B cell (primary cell): ENCODE measurements around the gene EPG5. TPM values are rescaled to one million over a fixed set of nuclear protein-coding genes. Genes with fewer than 3 reads are reported as not detected.

ENCODE experiments used
- ATAC-seq: fragments of 200-7000 bp; cut with Tn5 transposase; one replicate; pipeline ENCODE4 v1.10.0; 2021; ENCODE audit warnings: low read depth, mild to moderate bottlenecking, moderate number of reproducible peaks, moderate library complexity
- CTCF ChIA-PET: fragments of 350-600 bp; sonication (Branson Sonifier 250); formaldehyde crosslinking; loops from one replicate; lab custom pipeline; 2021; ENCODE audit warnings: antibody characterized with exemption, inconsistent platforms; lab: Charles Lee
- POLR2A ChIA-PET: fragments of 350-600 bp; sonication (Branson Sonifier 250); formaldehyde crosslinking; loops from one replicate; lab custom pipeline; 2021; ENCODE audit warnings: antibody characterized with exemption; lab: Charles Lee
- DNase-seq: peaks from one replicate; pipeline ENCODE4 v3.0.0; 2013
- H2AFZ ChIP-seq: 2 replicates; pipeline ENCODE4 v1.6.1; 2012; ENCODE audit warnings: mild to moderate bottlenecking, low read depth, low read length; ENCODE audit not compliant: insufficient read depth, poor library complexity, severe bottlenecking
- H3K27ac ChIP-seq, 2 donors: 1 replicate in 1 of 2; 2 replicates in 1 of 2; pipeline ENCODE4 v1.5.1; 2012 to 2013; ENCODE audit warnings: low read length in 2 of 2, mild to moderate bottlenecking in 2 of 2, moderate library complexity in 1 of 2
- H3K27me3 ChIP-seq, 4 experiments: fragments of 200-600 bp in 1 of 4; sonication (generic) in 1 of 4; replicated peaks in 1 of 4; 1 replicate in 2 of 4; 2 replicates in 2 of 4; pipeline versions ENCODE4 v1.6.1 to v1.7.0; 2013 to 2016; ENCODE audit warnings: low read length in 3 of 4, mild to moderate bottlenecking in 2 of 4, mixed read lengths in 1 of 4, moderate library complexity in 1 of 4; ENCODE audit not compliant: insufficient read depth in 4 of 4, control insufficient read depth in 3 of 4; ENCODE audit errors: control extremely low read depth in 1 of 4
- H3K36me3 ChIP-seq, 2 experiments: replicated peaks in 1 of 2; 1 replicate in 1 of 2; 2 replicates in 1 of 2; pipeline versions ENCODE4 v1.6.1 to v1.7.1; 2013; ENCODE audit warnings: low read length in 1 of 2; ENCODE audit not compliant: insufficient read depth in 2 of 2, control insufficient read depth in 1 of 2; ENCODE audit errors: control extremely low read depth in 1 of 2, extremely low read depth in 1 of 2
- H3K4me1 ChIP-seq, 2 donors: fragments of 200-600 bp in 1 of 2; sonication (generic) in 1 of 2; 1 replicate in 1 of 2; 2 replicates in 1 of 2; pipeline versions ENCODE4 v1.5.1 to v1.6.1; 2013 to 2017; ENCODE audit warnings: low read length in 2 of 2; ENCODE audit not compliant: control insufficient read depth in 2 of 2, insufficient read depth in 2 of 2
- H3K4me2 ChIP-seq: replicated peaks from 2 replicates; pipeline ENCODE3; 2012; ENCODE audit warnings: mild to moderate bottlenecking, low read depth, low read length; ENCODE audit not compliant: poor library complexity, severe bottlenecking
- H3K4me3 ChIP-seq, 5 experiments: fragments of 200-600 bp in 1 of 5; sonication (generic) in 1 of 5; 1 replicate in 3 of 5; 2 replicates in 2 of 5; pipeline versions ENCODE4 v1.5.1 to v1.7.0; 2011 to 2016; ENCODE audit warnings: low read length in 4 of 5, mild to moderate bottlenecking in 4 of 5, low read depth in 2 of 5, control low read depth in 1 of 5, moderate library complexity in 1 of 5; ENCODE audit not compliant: insufficient read depth in 1 of 5; ENCODE audit errors: control extremely low read depth in 1 of 5, extremely low read depth in 1 of 5
- H3K79me2 ChIP-seq: fragments of 200-600 bp; sonication (generic); one replicate; pipeline ENCODE4 v1.6.0; 2016; ENCODE audit warnings: low read length; ENCODE audit not compliant: control insufficient read depth, insufficient read depth
- H3K9ac ChIP-seq: fragments of 200-600 bp; sonication (generic); 2 replicates; pipeline ENCODE4 v1.6.1; 2017; ENCODE audit warnings: mild to moderate bottlenecking, low read length, moderate library complexity
- H3K9me3 ChIP-seq, 3 donors: one replicate each; pipeline versions ENCODE4 v1.6.1 to v1.7.1; 2013; ENCODE audit warnings: low read length in 2 of 3; ENCODE audit not compliant: control insufficient read depth in 2 of 3, insufficient read depth in 1 of 3; ENCODE audit errors: control extremely low read depth in 1 of 3
- H4K20me1 ChIP-seq: 2 replicates; pipeline ENCODE4 v1.6.0; 2012; ENCODE audit warnings: mild to moderate bottlenecking, low read length; ENCODE audit not compliant: insufficient read depth, control insufficient read depth, poor library complexity, severe bottlenecking
- H3K27ac Mint-ChIP-seq: one replicate; pipeline ENCODE4 v1.8.0; 2021; ENCODE audit warnings: mixed read lengths
- H3K27me3 Mint-ChIP-seq: one replicate; pipeline ENCODE4 v1.8.0; 2021; ENCODE audit warnings: mixed read lengths
- H3K4me1 Mint-ChIP-seq: one replicate; pipeline ENCODE4 v1.8.0; 2021; ENCODE audit warnings: mixed read lengths
- H3K4me3 Mint-ChIP-seq: one replicate; pipeline ENCODE4 v1.8.0; 2021; ENCODE audit warnings: mixed read lengths
- H3K9me3 Mint-ChIP-seq: one replicate; pipeline ENCODE4 v1.8.0; 2022; ENCODE audit warnings: mixed read lengths; ENCODE audit not compliant: insufficient read depth
- EZH2 ChIP-seq: IDR thresholded peaks from 2 replicates; pipeline ENCODE4 v1.6.1; 2012; ENCODE audit warnings: borderline replicate concordance, low read depth, mild to moderate bottlenecking, moderate library complexity, low read length; ENCODE audit not compliant: insufficient read depth, poor library complexity, severe bottlenecking
- WGBS: methylation state at CpG from one replicate; pipeline ENCODE4 v1.1.5; 2013; ENCODE audit warnings: missing lambda C conversion rate; ENCODE audit not compliant: insufficient coverage; 5-methylcytosine and 5-hydroxymethylcytosine counted together
- intact Hi-C: fragments of 100-400 bp; cut with micrococcal nuclease; formaldehyde crosslinking; loops from one replicate; pipeline ENCODE4 v1.10.0; 2022
- polyA plus RNA-seq: library from polyadenylated mRNA; depleted of rRNA; stranded (reverse); fragments of >200 nt; gene quantifications from 2 replicates; pipeline ENCODE4 v1.2.3, GENCODE V29; 2012
- total RNA-seq, 2 donors: library from RNA; stranded (reverse); fragments of 120-200 nt in 1 of 2; gene quantifications; 1 replicate in 1 of 2; 2 replicates in 1 of 2; pipeline versions ENCODE4 v1.2.3 to v1.2.4, GENCODE V29; 2013 to 2022
- TF ChIP-seq, protein P1 (sequence below): fragments of 200-600 bp; IDR thresholded peaks from one replicate; pipeline ENCODE4 v1.8.0; 2022; ENCODE audit warnings: antibody characterized with exemption, mild to moderate bottlenecking

The EPG5 gene
- total and polyA plus RNA-seq, 2 donors (not counting 1 experiment from before 2014, with no cell fraction given) = 10.3 to 50.4 TPM

DNA sequence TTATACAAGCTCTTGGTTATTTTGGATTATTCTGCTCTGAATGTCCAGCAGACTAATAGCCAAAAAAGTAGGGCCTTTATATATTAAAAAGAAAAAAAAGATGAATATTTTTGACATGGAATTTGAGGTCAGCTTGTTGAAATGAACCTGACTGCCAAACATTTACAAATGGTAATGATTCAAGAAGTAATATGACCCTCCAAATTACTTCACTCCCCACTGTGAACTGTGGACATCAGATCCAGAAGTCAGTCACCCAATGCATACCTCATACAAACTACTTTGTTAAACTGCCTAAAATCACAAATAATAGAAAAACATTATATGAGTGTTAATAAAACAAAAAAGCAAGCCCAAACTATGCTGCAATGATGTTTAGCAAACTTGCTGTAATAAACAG lies 10.0 kb downstream of the EPG5 start:
- H3K9me3 Mint-ChIP-seq = no peaks in the 10 kb centered on the region
- Histone ChIP-seq H3K27ac (no peak overlapping the region), H3K27me3 (no peaks in the 10 kb centered on the region), H2AFZ (no peak overlapping the region), H4K20me1 (peaks cover 10% of the 10 kb centered on the region), H3K4me2 (no peak overlapping the region), H3K4me3 (no peak overlapping the region), H3K9ac (no peak overlapping the region), H3K9me3 (no peaks in the 10 kb centered on the region), H3K4me1 (no peaks in the 10 kb centered on the region), H3K79me2 (peaks cover 37% of the 10 kb centered on the region), H3K36me3 (peaks cover 14 to 34% of the 10 kb centered on the region in 2 experiments)
- DNase-seq (no peak), ATAC-seq (no peak)
- no peaks in the 10 kb centered on the region for H3K27me3 Mint-ChIP-seq
- no peak overlapping the region for H3K4me3 Mint-ChIP-seq
- POLR2A ChIA-PET = no interaction called here
- peaks cover 21% of the 10 kb centered on the region for H3K4me1 Mint-ChIP-seq
- no peak for TF ChIP-seq EZH2
- TF ChIP-seq, protein P1, sequence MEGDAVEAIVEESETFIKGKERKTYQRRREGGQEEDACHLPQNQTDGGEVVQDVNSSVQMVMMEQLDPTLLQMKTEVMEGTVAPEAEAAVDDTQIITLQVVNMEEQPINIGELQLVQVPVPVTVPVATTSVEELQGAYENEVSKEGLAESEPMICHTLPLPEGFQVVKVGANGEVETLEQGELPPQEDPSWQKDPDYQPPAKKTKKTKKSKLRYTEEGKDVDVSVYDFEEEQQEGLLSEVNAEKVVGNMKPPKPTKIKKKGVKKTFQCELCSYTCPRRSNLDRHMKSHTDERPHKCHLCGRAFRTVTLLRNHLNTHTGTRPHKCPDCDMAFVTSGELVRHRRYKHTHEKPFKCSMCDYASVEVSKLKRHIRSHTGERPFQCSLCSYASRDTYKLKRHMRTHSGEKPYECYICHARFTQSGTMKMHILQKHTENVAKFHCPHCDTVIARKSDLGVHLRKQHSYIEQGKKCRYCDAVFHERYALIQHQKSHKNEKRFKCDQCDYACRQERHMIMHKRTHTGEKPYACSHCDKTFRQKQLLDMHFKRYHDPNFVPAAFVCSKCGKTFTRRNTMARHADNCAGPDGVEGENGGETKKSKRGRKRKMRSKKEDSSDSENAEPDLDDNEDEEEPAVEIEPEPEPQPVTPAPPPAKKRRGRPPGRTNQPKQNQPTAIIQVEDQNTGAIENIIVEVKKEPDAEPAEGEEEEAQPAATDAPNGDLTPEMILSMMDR = no peak
- CTCF ChIA-PET = no interaction called here
- H3K27ac Mint-ChIP-seq = no peak overlapping the region
- intact Hi-C loops = no loop called here

DNA sequence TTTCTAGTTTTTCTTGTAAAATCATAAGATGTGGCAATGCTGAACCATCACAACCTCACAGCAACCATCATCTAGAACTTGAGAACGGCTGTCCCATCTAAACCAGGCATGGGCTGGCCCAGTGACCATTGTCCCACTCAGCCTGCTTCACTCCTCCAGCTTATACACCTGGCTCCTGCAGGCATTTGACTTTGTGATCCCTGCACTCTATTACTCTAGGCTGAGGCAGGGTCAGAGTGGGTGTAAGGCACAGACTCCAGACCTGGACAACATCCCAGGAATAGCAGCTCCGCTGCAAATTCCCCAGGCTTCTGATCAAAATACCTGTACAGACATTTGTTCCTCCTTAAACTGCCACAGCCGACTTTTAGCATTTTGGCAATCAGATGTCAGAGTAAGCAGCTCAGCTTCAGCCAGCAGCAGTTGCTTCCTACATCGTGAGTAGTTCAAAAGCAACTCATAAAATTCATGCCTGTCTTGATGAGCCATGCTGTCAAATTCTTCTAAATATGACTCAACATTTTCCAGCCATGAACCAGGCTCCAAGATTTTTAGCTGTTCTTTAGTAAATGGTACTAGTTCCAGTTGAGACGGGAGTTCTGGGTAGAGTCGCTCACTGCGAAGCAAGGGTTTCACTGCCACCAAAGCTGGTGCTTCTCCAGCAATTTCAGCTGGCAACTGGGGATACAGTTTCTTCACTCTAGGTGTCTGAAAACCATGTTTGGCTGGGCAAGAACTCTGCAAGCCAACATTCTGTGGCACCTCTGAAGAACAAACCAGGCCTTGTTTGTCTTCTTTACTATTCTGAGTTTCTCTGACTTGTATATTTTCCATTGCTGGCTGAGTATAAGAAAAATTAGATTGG lies 12.8 kb downstream of the EPG5 start:
- H3K4me1 Mint-ChIP-seq = peaks cover 8% of the 10 kb centered on the region
- intact Hi-C loops = no loop called here
- DNase-seq = no peak
- no peak for ATAC-seq
- Histone ChIP-seq H3K79me2 (peaks cover 14% of the 10 kb centered on the region), H3K4me2 (no peak overlapping the region), H3K36me3 (peaks cover 18 to 52% of the 10 kb centered on the region in 2 experiments), H4K20me1 (peaks cover 10% of the 10 kb centered on the region), H2AFZ (no peak overlapping the region), H3K4me3 (no peak overlapping the region), H3K27ac (no peak overlapping the region), H3K9me3 (no peaks in the 10 kb centered on the region), H3K4me1 (no peaks in the 10 kb centered on the region), H3K9ac (no peak overlapping the region), H3K27me3 (no peaks in the 10 kb centered on the region)
- TF ChIP-seq, protein P1 = no peak
- no peak for TF ChIP-seq EZH2
- H3K27me3 Mint-ChIP-seq = no peaks in the 10 kb centered on the region
- no peaks in the 10 kb centered on the region for H3K9me3 Mint-ChIP-seq
- POLR2A ChIA-PET = no interaction called here
- CTCF ChIA-PET = no interaction called here
- no peak overlapping the region for H3K27ac Mint-ChIP-seq
- WGBS = 100% methylated on average over 6 of the region's 7 CpGs
- no peak overlapping the region for H3K4me3 Mint-ChIP-seq
